Measurements from ENCODE around the gene E2F7.

The E2F7 gene

GRCh38 chr12:76998386-76998785, 67.0 kb downstream of the E2F7 start:
- H3K4me3 ChIP-seq (ENCODE audit: low read depth, low read length): no peak overlapping the region
- no peak for TF ChIP-seq CTCF (IDR thresholded peaks at IDR 0.05; ENCODE audit: control insufficient read depth, extremely low read depth, insufficient read depth)
- no peak for DNase-seq (ENCODE audit: low read depth)

GRCh38 chr12:76997011-76997780, 68.2 kb downstream of the E2F7 start:
- no peak for TF ChIP-seq CTCF (IDR thresholded peaks at IDR 0.05; ENCODE audit: control insufficient read depth, extremely low read depth, insufficient read depth)
- no peak overlapping the region for H3K4me3 ChIP-seq (ENCODE audit: low read depth, low read length)
- no peak for DNase-seq (ENCODE audit: low read depth)

- no peak for TF ChIP-seq CTCF (IDR thresholded peaks at IDR 0.05; ENCODE audit: control insufficient read depth, extremely low read depth, insufficient read depth)
- no peak for DNase-seq (ENCODE audit: low read depth)
- H3K4me3 ChIP-seq (ENCODE audit: low read depth, low read length): no peak overlapping the region
Measured at GRCh38 chr12:76990716-76991115, 74.7 kb downstream of the E2F7 start.

- no peak for DNase-seq (ENCODE audit: low read depth)
- no peak for TF ChIP-seq CTCF (IDR thresholded peaks at IDR 0.05; ENCODE audit: control insufficient read depth, extremely low read depth, insufficient read depth)
- H3K4me3 ChIP-seq (ENCODE audit: low read depth, low read length): no peak overlapping the region
Measured at GRCh38 chr12:76984566-76984965, 80.8 kb downstream of the E2F7 start.

GRCh38 chr12:76983420-76983819, 81.9 kb downstream of the E2F7 start:
- TF ChIP-seq CTCF (IDR thresholded peaks at IDR 0.05; ENCODE audit: control insufficient read depth, extremely low read depth, insufficient read depth): no peak
- DNase-seq (ENCODE audit: low read depth): no peak
- H3K4me3 ChIP-seq (ENCODE audit: low read depth, low read length): no peak overlapping the region

GRCh38 chr12:76980196-76980595, 85.2 kb downstream of the E2F7 start:
- TF ChIP-seq CTCF (IDR thresholded peaks at IDR 0.05; ENCODE audit: control insufficient read depth, extremely low read depth, insufficient read depth): no peak
- DNase-seq (ENCODE audit: low read depth): no peak
- H3K4me3 ChIP-seq (ENCODE audit: low read depth, low read length): no peak overlapping the region

Measured in LNCaP clone FGC (cell line).